HG02798 (cell line): ENCODE data around the gene CENPB.

Experiments used
- ATAC-seq: cut with Tn5 transposase; IDR thresholded peaks from one replicate; pipeline ENCODE4 v1.9.1; 2021; ENCODE audit warnings: mild to moderate bottlenecking; ENCODE audit not compliant: unreplicated experiment, poor library complexity

The CENPB gene

DNA sequence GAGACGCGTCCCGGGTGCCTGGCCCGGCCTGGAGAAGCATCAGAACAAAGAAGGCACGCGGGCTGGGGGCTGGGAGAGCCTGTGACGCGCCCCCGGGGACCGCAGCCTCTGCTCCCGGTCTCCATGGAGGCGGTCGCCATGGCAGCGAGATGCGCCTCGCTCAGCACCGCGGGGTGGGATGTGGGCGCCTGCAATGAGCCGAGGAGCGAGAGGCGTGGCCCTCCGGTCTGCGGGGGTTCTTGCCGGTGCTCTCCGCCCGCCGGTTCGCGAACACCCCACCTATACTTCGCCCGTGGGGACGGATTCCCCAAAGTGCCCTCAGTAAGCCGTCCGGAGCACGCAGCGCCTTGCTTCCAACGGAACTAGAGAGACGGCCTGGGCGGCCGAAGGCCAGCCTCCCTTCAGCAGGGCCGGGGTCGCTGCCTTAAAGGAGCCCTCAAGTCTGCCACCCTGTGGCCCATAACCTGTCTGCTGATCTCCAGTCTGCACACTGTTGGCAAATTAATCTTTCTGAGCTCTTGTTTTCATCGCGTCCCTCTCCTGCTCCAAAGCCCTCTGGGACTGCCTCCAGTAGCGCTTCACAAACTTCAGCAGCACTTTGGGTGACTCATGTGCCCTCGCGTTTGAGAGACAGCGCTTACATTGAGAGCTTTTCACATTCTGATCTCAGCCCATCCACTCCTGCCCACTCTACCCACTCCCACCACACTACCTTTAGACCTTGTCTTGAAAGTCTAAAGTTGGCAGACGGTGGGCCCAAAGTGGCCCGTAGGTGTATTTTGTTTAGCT, 18.0 kb downstream of the CENPB start:
- ATAC-seq: peak; percentile 27

DNA sequence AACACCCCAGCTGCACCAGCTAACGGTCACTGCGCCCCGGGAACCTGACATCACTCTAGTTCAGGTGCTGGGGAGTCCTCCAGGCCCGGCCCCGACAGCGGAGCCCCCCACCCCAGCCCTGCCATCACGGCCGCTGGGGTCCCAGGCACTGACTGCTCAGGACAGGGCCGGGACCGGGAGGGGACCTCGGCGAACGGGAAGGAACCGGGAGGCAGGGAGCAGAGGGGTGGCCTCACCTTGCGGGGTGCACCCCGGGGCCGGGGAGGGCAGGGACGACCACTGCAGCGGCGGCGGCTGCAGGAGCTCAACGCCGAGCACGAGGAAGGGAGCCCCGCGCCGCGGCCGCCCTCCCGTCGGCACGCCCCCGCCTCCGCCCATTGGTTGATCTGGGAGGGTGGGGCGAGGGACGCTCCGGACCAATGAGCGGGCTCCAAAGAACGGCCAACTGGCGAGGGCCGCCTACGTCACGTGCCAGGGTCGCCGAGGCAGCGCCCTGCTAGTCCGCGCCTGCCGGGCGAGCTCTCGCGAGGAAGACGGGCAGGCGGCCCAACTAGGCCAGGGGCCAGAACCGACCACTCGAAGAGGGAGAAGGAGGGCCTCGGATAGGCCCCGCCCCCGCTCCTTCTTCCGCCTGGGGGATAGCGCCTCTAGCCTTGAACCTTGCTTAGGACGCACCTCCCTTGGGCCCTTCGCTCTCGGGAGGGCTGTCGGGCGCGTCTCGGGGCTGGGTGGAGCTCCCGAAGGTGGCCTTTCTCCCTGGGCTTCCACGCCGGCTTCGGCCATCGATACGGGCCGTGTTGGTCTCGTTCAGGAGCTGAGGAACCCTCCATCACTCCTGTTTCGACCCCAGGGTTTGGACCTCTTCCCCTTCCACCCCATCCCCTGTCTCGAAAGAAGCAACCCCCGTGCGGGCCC, 18.9 kb downstream of the CENPB start, which contains the start of gene ADISSP:
TSS of gene ADISSP (minus strand) at position 327 of the 915 bp plus-strand sequence. CDS start 7,653 bp downstream, outside the sequence.
- ATAC-seq: peak; percentile 97

DNA sequence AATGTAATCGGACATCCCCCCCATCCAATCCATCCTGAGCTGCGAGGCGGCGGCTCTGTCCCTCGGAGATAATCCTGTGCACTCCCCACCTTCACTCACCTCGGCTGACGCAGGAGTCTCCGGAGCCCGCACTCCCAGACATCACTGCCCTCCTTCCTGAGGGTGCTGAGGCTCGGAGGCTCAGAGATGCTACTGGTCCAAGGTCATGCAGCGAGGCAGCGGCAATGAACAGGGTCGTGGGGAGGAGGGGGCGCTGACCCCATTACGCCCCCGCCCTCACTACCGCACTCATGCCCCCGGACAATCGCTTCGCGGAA, 19.5 kb downstream of the CENPB start:
- no peak for ATAC-seq

DNA sequence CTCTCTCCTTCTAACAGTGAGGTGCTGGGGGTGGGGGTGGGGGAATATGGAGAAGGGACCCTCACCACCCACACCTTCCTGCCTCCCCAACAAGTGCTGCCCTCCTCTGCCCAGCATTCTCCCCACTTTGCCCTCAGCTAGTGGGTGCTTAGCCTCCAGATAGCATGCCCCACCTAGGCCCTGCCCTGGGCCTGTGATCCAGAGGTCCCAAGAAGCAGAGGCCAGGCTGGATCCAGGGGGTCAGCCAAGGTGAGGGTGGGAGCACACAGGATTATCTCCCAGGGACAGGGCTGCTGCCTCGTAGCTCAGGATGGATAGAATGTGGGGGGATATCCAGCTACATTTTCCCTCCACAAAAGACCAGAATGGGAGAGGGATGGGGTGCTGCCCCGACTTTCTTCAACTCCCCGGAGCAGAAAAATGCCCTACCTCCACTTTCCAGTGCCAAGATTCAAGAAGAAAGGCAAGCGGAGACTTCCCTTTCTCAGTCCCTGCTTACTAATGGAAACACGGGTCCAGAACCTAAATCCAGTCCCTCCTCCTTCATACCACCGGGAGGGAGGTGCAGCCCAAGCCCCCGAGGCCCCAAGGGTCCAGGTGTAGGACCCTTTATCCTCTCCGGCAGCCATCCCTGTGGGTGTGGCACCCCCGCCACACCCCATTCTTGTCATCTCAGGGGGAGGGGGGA, 20.0 kb downstream of the CENPB start:
- ATAC-seq: no peak

DNA sequence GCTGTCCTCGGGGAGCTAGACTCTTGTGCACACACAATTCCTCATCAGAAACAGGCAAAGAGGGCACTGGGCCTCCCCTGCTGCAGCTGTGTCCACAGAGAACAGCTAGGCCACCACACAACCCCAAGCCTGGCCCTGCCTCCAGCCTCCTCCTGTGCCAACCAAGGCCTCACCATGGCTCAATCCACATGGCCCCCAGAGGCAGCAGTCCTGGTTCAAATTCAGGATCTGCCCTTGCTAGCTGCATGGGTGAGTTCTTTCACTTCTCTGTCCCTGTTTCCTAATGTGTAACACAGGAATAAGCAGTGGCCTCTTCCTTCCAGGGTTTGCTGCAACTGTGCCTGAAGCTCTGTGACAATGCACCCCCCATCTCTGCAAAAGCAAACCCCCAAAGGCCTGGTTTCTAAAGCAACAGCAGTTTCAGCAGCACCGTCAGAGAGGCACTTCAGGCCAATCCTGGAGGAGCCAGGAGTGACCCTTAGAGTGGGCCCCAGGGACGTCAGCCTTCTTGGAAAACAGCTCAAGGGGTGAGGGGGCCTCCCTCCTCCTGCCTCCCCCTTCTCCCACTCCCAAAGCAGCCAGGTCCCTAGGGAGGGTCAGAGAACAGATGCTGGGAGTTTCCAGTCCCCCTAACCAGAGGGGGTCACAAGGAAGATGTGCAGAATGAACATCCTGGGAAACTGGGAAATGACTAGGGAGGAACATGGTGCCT, 21.2 kb downstream of the CENPB start:
- ATAC-seq: no peak

DNA sequence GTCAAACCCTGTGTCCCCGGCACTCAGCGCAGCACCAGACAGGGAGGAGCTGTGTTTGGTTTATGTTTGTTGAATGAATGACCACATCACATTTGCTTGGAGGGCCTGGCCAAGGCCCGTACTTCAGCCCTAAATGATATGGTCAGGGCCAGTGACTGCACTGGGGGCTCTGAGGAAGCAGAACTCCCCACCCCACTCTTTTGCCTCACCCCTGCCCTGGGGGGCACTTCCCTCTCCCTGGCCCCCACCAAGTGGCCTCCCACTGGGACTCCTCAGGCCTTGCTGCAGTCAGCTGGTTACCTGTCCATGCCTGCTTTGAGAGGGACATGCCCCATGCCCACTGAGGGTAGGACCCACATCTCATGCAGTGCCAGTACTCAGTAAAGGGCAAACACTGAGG, 21.9 kb downstream of the CENPB start:
- no peak for ATAC-seq

DNA sequence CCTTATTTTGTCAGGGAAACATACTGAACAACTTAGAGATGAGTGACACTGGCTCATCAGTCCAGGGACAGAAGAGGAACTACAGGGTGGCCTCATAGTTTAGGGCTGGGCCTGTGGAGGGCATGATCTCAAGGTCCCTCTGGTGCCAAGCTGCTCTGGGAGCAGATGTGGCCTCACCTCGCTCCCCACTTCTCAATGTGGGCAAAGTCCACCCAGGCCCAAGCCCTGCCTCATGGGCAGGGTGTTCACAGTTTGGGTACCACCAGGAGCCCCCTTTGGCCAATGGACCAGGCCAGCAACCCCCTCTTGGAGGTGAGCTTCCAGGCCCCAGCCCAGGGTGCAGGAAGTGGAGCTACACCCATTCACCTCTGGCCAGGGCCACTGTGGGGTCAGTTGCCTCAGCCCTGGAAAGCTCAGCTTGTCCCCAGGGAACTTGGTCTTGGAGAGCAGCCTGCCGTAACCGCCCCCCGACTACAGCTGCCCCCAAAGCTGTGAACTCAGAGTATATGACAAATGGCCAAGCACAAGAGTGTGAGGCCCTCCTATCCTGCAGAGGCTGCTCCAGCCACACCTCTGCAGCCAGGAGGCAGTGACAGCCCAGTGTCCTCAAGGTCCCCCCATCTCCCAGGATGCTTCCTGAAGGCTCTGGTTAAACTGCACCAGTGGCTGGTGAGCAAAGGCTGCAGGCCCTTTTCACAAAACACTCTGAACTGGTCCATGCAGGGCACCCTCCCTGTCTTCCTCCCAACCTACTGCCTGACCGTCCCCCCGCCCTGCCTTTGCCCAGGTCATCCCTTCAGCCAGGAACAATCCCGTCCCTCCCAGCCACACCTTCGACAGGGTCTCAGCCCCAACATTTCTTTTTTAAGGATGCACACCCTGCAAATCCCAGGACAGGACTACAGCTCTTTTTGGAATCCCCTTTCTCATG, 22.6 kb downstream of the CENPB start:
- no peak for ATAC-seq

DNA sequence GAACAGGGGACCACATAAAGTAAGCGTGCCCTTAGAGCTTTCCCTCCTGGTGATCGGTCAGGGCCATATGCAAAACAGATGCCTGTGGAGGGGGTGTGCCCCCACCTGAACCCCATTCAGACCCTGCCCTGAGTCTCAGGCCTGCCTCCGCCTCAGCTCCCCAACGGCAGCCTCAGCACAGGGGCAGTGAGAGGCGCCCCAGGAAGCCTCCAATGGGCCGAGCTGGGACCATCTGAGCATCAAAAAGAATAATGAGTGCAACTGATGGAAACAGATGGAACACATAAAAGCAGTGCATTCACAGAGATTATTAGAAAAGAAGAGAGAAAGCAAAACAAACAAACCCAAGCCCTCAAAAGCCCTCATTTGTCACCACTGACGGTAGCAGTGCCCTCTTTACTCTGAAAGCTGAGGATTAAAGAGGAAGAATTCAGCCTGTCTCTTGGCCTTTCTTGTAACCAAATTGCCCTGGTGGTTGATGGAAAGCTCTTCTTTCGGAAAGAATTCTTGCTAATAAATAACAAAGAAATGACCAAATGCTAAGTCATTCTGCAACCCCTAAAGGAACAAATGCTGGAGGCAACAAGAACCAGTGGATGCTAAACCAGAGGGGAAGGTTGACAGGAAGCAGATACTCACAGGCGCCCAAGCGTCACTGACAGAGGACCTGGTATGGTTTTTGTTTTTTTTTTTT, 25.7 kb downstream of the CENPB start:
- ATAC-seq: no peak

DNA sequence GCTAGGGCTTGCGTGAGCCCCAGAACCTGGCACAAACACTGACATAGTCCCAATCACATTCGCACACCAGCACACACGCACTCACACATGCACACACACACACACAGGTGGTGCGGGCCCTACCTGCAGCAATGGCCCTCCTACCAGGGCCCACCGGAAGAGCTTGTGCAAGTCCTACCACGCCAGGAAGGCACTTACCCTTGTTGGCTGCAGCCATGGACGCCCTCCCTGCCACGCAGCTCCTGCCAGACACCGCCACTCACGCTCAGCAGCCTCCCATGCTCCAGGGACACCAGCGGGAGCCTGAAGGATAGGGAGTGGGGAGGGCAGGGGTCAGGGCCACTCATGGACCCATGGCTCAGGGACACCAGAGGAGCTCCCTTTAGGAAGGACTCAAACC, 26.7 kb downstream of the CENPB start:
- no peak for ATAC-seq

DNA sequence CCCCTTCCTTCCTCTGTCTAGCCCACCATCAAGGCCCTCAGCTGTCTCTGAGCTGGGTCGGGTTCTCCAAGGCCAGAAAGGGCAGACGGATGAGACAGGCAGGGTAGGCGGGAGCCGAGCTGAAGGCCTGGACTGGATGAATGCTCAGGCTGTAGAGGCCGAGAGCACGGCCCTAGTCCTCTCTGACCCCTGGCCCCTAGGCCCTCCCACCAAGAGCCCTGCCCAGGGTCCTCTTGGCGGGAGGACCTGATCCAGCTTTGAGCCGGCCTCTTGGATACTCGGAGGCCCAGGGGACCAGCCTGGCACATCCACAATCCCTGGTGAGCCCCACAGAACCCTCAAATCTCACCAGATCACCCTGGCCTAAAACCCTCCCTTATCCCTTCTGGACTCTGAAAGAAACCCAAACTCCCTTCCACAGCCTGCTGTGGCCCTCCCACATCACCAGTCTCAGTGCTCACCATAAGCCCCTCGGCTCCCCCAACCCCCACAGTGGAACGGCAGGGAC, 27.2 kb downstream of the CENPB start:
- no peak for ATAC-seq

DNA sequence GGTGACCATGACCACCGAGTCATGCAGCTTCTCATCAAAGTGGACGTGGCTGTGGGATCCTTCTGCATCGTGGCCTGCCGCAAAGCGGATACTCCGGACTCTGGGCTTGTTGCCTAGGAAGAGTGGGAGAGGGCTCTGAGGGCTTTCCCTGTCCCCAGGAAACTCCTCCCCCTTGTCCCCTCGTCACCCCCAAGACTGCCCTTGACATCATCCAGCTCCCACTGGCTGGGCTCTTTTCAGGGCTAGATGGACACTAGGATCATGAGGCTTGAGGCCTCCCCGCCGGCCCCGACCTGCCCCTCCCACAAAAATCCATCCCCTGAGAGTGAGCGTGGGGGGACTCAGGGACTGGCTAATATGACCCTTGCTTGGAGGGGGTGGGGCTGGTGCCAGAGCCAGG, 28.0 kb downstream of the CENPB start:
- no peak for ATAC-seq

DNA sequence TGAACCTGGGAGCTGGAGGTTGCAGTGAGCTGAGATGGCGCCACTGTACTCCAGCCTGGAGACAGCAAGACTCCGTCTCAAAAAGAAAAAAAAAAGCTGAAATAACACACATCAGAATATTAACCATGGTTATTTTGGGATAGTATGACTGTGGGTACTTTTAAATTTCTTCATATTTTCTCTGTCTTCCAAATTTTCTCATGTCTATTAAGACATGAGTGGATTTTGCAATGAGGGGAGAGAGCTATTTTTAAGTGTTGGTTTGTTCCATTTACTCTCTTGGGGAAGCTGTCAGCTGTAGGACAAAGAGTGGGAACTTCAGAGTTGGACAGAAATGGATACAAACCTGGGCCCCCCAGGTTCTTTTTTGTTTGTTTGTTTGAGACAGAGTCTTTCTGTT, 29.3 kb downstream of the CENPB start:
- no peak for ATAC-seq

DNA sequence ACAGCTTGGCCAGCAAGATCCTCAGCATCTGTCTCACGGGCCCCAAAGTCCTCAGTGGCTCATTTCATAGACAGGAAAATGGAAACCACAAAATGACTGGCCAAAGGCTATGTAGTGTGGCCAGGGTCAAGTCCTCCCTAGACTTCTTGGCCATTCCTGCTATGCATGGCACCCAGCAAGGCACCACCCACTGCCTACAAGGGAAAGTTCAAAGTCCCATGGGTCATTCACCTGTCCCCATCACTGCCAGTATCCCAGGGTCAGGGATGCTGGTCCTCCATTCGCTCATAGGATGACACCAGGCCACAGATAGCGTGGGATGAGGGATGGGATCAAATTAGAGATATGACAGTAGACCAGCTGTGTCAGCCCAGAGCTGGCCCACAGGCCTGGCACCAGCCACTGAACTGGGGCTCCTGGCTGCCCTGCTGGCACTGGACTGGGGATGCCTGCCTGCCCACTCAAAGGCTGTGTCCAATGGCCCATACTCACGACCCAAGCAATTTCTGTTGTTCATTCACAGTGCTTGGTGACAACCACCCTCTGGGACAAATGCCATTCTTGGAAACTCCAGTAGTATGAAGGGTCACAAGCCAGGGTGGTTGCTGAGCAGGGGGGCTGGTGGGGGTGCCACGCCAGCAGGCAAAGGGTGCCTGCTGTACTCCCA, 30.6 kb downstream of the CENPB start:
- ATAC-seq: no peak

DNA sequence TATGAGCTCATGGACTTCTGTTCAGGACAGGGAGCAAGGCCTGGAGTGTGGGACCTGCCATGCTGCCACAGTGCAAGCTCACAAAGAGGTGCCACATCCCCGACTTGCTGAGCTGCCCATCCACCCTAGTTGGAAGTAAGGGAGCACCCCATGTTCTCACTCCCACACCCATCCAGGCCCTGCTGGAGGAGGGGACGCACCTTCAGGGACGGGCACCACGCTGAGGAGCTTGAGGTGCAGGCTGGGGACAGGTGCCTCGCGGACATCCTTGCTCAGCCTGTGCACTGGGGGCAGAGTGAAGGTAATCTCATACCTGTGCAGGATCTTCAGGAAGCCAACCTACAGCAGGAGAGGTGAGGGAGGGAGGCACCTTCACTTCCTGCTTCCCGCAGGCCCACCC, 31.3 kb downstream of the CENPB start:
- ATAC-seq: no peak

DNA sequence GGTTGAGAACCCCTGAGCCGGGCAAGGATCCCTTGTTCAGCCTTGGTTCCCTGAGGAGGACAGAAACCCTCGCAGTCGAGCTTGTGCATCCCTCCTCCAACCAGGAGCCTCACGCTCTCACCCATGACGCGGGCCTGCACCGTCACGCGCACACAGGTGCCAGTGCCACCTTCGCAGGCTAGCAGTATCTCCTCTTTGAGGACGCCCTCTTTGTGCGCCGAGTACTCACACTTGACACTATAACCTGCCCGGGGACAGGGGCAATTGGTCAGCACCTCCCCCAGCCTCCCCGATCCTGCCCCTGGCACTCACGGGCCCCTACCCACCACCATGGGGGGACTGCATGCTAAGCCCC, 32.3 kb downstream of the CENPB start:
- ATAC-seq: no peak

DNA sequence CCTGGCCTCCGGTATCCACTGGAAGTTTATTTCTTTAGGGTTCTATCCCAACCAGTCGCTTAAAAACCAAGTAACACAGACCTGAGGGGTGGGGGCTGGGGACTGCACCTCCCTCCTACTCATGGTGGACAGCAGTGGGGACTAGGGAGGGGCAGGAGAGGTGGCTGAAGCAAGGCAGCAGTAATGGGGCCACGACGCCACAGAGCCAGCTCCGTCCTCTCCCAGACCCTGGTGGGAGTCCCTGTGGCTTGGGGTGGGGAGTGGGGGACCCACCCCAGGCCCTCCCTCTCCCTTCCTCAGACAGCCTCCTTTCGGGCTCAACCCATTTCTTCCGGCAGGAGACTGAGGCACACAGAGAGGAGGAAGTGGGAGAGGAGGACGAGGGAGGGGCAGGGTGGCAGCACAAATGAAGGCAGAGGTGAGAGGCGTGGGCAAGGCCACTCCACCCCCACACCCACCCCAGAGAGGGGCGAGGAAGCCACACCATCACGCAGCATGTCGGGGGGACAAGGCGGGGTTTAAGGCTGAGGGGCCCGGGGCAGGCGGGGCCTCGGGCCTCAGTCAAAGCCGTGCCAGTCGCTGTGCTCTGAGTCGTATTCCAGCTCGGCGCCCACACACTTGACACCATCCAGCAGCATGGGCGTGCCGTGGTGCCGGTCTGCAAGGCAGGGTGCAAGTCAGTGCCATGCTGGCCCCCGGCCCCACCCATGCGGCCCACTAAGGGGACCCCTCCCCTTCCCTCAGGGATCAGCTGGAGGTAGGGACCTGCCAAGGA, 32.9 kb downstream of the CENPB start:
- no peak for ATAC-seq

DNA sequence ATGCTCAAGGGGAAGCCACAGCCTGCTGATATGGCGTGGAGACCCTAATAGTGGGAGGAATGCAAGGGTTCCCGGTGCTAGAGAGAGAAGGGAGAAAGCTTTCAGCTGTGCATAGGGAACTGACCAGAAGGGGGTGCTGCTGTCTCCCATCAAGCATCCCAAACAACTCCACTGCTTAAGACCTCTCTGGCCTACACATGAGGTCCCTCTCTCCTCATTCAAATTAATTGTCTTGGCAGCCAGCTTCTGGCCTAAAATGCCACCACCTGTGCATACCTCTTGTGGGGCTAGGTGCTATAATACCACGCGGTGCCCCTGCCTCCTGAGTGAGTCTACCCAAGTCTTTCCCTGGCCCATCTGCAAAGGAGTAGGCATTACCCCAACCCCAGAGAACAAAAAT, 33.4 kb downstream of the CENPB start:
- ATAC-seq: no peak
